ENCODE data around the gene CACNA1A.

GRCh38 chr19:13169769-13170168 is 336.5 kb downstream of the CACNA1A start:
- no peak for TF ChIP-seq CTCF (CRISPR knock-in tag; IDR thresholded peaks at IDR 0.05)
- TF ChIP-seq CEBPZ (IDR thresholded peaks at IDR 0.05; ENCODE audit: low read length), result no peak
- no peak for TF ChIP-seq ELK4 (CRISPR knock-in tag; IDR thresholded peaks at IDR 0.05; ENCODE audit: borderline replicate concordance)
- no peak for TF ChIP-seq ZFX (CRISPR knock-in tag; IDR thresholded peaks at IDR 0.05; ENCODE audit: low read depth)
- TF ChIP-seq EZH2 (conservative IDR thresholded peaks at IDR 0.05; ENCODE audit: low read depth, low read length), result no peak
- no peak for TF ChIP-seq ZNF350 (CRISPR knock-in tag; IDR thresholded peaks at IDR 0.05; ENCODE audit: borderline replicate concordance, low read depth)
- TF ChIP-seq ZFP41 (CRISPR knock-in tag; IDR thresholded peaks at IDR 0.05; ENCODE audit: borderline replicate concordance), result no peak
- TF ChIP-seq CSRNP1 (CRISPR knock-in tag; IDR thresholded peaks at IDR 0.05), result no peak
- no peak for TF ChIP-seq SAFB2 (CRISPR knock-in tag; IDR thresholded peaks at IDR 0.05; ENCODE audit: borderline replicate concordance, low read depth)
- TF ChIP-seq HIC2 (CRISPR knock-in tag; IDR thresholded peaks at IDR 0.05; ENCODE audit: low read depth), result no peak
- TF ChIP-seq SRSF4 (IDR thresholded peaks at IDR 0.05; ENCODE audit: low read depth, low read length, poor library complexity, severe bottlenecking), result no peak
- TF ChIP-seq RAD51 (IDR thresholded peaks at IDR 0.05; ENCODE audit: borderline replicate concordance), result no peak
- no peak for TF ChIP-seq ZNF143 (CRISPR knock-in tag; IDR thresholded peaks at IDR 0.05)

Data from HepG2 (cell line).